PFSK-1 (cell line): Measurements from ENCODE around the gene SORCS1.

ENCODE experiments used
- FOXP2 ChIP-seq: optimal IDR thresholded peaks from 2 replicates; pipeline ENCODE3; 2011; ENCODE audit warnings: borderline replicate concordance, control low read depth, inconsistent platforms; ENCODE audit not compliant: insufficient read depth; ENCODE audit errors: extremely low read length, extremely low read depth
- POLR2AphosphoS5 ChIP-seq: IDR thresholded peaks from 2 replicates; pipeline ENCODE4 v1.6.1; 2012; ENCODE audit warnings: low read depth, mild to moderate bottlenecking, control low read depth, low read length, moderate library complexity
- SIN3A ChIP-seq: IDR thresholded peaks from 2 replicates; pipeline ENCODE4 v1.6.1; 2012; ENCODE audit warnings: mild to moderate bottlenecking, low read length, moderate library complexity, borderline replicate concordance; ENCODE audit not compliant: insufficient read depth
- TAF1 ChIP-seq: IDR thresholded peaks from 2 replicates; pipeline ENCODE4 v1.6.1; 2012; ENCODE audit warnings: low read length, control low read depth, borderline replicate concordance; ENCODE audit not compliant: insufficient read depth
- TF ChIP-seq, protein P1 (sequence below), 2 experiments: IDR thresholded peaks; 2 replicates each; pipeline versions ENCODE4 v1.6.1 to v1.8.0; 2011 to 2012; ENCODE audit warnings: low read depth in 2 of 2, low read length in 2 of 2, control low read depth in 1 of 2, inconsistent platforms in 1 of 2, mild to moderate bottlenecking in 1 of 2, moderate library complexity in 1 of 2; ENCODE audit not compliant: insufficient read depth in 1 of 2

The SORCS1 gene

GRCh38 chr10:106765928-106766327 lies 398.6 kb downstream of the SORCS1 start:
- TF ChIP-seq SIN3A, result no peak
- TF ChIP-seq FOXP2, result no peak
- TF ChIP-seq, protein P1, sequence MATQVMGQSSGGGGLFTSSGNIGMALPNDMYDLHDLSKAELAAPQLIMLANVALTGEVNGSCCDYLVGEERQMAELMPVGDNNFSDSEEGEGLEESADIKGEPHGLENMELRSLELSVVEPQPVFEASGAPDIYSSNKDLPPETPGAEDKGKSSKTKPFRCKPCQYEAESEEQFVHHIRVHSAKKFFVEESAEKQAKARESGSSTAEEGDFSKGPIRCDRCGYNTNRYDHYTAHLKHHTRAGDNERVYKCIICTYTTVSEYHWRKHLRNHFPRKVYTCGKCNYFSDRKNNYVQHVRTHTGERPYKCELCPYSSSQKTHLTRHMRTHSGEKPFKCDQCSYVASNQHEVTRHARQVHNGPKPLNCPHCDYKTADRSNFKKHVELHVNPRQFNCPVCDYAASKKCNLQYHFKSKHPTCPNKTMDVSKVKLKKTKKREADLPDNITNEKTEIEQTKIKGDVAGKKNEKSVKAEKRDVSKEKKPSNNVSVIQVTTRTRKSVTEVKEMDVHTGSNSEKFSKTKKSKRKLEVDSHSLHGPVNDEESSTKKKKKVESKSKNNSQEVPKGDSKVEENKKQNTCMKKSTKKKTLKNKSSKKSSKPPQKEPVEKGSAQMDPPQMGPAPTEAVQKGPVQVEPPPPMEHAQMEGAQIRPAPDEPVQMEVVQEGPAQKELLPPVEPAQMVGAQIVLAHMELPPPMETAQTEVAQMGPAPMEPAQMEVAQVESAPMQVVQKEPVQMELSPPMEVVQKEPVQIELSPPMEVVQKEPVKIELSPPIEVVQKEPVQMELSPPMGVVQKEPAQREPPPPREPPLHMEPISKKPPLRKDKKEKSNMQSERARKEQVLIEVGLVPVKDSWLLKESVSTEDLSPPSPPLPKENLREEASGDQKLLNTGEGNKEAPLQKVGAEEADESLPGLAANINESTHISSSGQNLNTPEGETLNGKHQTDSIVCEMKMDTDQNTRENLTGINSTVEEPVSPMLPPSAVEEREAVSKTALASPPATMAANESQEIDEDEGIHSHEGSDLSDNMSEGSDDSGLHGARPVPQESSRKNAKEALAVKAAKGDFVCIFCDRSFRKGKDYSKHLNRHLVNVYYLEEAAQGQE (IDR thresholded peaks at IDR 0.05; ENCODE audit: insufficient read depth in 1 of 2, low read depth in 2 of 2, low read length in 2 of 2), result no peak
- no peak for TF ChIP-seq POLR2AphosphoS5
- no peak for TF ChIP-seq TAF1

- no peak for TF ChIP-seq FOXP2
- no peak for TF ChIP-seq TAF1
- no peak for TF ChIP-seq SIN3A
These were observed 399.2 kb downstream of the SORCS1 start for GRCh38 chr10:106765241-106765754.

DNA sequence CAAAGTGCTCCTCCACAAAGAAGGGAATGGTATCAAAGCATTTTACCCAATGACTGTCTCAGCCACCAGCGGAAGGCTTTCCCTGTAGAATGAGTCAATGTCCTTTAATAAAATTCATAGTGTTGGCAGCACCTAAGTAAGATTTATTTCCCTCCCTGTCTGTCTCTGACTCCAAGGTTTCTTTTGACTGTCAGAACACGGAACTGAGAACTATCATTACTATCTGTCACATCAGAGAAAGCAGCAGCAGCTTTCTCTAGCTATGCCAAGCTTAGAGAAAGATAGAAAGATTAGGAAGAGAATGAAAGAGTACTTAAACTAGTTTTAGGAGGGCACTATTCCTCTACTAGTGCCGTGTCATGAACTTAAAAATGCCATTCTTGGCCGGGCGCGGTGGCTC lies 400.1 kb downstream of the SORCS1 start:
- TF ChIP-seq POLR2AphosphoS5 (no peak), TAF1 (no peak), FOXP2 (no peak), SIN3A (no peak)
- TF ChIP-seq, protein P1 (IDR thresholded peaks at IDR 0.05; ENCODE audit: insufficient read depth in 1 of 2, low read depth in 2 of 2, low read length in 2 of 2), result no peak

DNA sequence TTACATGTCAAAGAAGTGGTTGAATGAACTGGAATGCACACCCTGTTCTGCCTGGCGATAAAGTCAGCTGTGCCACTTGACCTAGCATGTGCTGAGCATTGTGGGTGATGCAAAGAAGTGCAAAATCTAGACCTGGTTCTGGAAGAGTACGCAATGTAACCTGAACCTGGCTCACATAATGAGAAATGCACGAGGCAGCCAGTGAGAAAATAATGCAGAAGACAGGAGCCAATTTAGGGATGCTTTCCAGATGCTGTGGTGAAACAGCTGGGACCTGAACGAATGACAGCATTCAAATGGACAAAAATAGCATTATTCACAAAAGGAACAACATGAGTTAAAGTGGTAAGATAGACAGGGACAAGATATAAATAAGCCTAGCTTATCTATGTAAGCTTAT lies 402.6 kb downstream of the SORCS1 start:
- no peak for TF ChIP-seq TAF1
- TF ChIP-seq POLR2AphosphoS5, result no peak
- TF ChIP-seq, protein P1 (IDR thresholded peaks at IDR 0.05; ENCODE audit: insufficient read depth in 1 of 2, low read depth in 2 of 2, low read length in 2 of 2), result no peak
- no peak for TF ChIP-seq FOXP2
- TF ChIP-seq SIN3A, result no peak

GRCh38 chr10:106757521-106757920 lies 407.0 kb downstream of the SORCS1 start:
- no peak for TF ChIP-seq POLR2AphosphoS5
- no peak for TF ChIP-seq SIN3A
- TF ChIP-seq TAF1, result no peak
- TF ChIP-seq, protein P1 (IDR thresholded peaks at IDR 0.05; ENCODE audit: insufficient read depth in 1 of 2, low read depth in 2 of 2, low read length in 2 of 2), result no peak
- TF ChIP-seq FOXP2, result no peak
